ENCODE results near the gene SLC2A6.

SLC2A6 gene

GRCh38 chr9:133515615-133516255 is 36.8 kb upstream of the SLC2A6 start:
- DNase-seq: no peak

- no peak for DNase-seq
These were observed 36.3 kb upstream of the SLC2A6 start for GRCh38 chr9:133515240-133515610.

DNA sequence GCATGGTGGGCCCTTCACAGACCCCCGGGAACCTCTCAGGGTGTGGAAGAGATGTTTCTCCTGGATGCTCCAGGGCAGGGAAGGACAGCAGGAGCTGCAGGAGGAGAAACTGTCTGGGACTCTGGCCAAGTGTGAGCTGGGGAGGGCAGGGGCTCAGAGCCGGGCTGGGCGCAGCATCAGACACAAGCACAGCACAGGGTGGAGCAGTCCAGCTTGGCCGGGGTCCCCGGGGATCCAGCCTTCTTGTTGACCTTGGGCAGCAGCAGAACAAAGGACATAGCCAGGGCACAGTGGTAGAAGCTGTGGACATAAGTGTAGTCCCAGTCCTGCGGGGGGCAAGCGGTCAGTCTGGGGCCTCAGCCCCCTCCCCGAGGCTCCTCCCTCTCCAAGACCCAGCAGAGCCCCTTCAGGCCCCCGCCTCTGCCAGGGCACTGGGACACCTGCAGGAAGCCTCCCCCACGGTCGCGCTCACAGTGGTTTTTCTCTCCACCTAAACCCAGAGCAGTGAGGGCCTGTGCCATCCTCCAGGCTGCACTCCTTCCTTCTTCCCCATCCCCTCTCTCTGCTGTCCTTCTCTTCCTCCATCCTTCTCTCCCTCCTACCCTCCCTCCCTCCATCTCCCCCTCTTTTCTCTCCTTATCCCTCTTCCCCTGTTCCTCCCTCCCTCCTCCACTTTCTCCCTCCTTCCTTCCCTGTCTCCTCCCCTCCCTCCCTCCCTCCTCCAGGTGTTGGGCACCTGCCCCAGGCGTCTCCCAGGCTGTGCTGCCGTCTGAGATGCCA is 35.8 kb upstream of the SLC2A6 start:
- DNase-seq: peak; percentile 5 to 78 (median 70)

DNA sequence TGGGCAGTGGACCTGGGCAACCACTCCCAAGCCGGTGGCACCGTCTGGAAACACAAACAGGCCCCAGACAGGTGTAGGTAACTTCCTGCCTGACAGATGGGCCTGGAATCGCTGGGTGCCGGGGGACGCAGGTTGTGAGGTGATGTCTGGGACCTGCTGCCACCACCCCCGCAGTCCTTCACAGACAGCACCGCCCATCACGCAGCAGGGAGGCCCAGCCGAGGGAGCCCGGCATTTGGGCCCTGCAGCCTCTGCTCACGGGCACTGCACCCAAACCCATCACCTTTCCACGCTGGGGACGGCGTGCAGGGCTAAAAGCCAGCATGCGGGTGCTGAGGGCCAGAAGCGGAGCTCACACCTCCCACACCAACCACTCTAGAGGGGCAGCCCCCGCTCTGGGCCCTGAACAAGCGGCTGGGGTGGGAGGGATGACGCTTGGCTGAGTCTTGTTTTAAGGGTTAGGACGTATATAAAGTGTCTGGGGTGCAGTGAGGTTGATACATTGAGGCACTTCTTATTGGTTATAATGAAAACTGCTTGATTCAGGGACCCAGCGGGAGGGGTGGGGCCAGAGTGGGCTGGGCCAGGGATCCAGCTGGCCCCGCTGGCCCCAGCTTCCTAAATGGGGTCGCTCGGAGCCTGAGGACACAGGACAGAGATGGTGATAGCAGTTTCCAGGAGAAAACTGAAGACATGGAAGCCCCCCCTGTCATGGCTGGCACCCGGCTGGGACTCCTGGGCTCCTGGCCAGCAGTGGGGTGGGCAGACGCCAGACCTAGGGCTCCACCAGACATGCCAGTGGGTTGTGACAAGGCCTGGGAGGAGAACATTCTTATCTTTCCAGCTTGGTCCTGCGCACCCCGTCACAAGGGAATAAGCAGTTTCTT is 34.6 kb upstream of the SLC2A6 start:
- peak in 2 of 3 experiments; percentile 75 to 83 for DNase-seq

GRCh38 chr9:133512253-133513213 is 33.6 kb upstream of the SLC2A6 start:
- no peak for DNase-seq

GRCh38 chr9:133511607-133512006 is 32.7 kb upstream of the SLC2A6 start:
- no peak for DNase-seq

DNA sequence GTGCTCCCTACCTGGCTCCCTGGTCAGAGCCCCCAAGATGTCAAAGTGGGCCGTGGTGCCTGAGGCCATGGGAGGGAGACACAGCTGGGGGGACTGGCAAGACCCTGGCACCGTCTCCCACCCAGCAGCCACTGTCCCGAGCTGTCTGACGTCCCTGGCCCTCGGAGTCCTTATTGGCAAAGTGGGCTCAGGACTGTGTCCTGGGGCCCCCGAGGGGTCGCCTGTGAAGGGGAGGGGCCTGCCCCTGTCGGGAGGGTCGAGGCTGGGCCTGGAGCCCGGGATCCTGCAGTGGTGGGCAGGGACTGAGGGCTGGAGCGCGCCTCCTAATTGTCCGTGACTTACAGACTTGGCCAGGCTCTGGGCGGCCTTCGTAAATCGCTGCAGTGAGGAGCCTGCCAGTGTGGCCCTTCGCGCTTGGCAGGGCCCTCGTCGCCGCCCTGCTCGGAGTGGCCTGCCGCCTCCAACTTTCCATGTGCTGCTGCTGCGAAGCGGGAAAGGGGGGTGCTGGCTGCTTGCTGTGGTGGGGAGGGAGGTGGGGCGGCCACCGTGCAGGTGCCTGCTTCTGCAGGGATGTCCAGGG is 32.1 kb upstream of the SLC2A6 start:
- no peak for DNase-seq

- DNase-seq: peak; percentile 6 to 98 (median 95)
These were observed 30.5 kb upstream of the SLC2A6 start for GRCh38 chr9:133509179-133510083.

GRCh38 chr9:133508046-133508445 is 29.1 kb upstream of the SLC2A6 start:
- DNase-seq: no peak

DNA sequence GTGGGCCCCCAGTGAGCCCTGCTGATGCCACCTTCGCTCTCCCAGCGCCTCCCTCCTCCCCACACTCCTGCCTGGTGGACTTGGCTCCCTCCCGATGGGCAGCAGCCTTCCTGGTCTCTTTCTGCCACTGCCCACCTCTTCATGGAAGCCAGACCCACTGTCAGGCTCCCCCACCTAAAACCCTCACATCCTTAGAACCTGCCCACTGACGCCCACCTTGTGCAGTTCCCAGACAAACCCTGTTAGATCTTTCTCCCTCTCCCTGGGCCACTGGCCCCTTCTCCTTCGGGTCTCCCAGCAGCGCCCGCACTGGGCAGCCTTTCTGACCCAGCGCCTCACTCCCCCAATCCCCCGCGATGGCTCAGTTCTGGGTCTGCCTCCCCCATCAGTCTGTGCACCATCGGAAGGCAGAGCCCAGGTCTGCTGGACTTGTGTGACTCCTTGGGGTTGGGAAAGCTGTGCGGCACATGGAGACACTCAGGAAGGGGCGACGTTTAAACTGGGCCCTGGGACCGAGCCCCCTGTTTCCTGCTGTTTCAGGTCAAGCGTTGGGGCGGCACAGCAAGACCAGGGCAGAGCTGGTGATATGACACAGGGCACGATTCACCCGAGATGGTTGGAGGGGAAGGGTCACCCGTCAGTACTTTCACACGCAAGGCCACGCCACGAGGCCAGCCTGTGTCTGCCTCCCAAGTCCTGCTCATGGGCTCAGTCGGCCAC is 28.5 kb upstream of the SLC2A6 start:
- DNase-seq: no peak

DNA sequence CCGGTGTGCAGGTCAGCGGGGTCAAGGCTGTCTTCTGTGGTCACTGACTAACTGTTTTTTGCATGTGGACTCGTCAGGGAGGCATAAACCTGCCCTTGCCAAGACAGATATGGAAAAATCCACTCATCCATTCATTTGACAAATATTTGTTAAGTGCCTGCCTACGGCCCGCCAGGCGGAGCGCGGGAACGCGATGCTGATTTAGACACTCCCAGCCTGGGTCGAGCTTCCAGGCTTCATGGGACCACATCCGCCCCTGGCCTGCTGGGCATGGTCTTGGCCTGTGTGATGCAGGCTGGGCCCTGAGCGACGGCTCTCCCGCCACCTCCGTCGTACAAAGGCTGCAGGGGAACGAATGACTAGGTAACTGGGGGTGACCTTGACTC is 27.7 kb upstream of the SLC2A6 start:
- DNase-seq: peak in 1 of 3 experiments; percentile 10

DNA sequence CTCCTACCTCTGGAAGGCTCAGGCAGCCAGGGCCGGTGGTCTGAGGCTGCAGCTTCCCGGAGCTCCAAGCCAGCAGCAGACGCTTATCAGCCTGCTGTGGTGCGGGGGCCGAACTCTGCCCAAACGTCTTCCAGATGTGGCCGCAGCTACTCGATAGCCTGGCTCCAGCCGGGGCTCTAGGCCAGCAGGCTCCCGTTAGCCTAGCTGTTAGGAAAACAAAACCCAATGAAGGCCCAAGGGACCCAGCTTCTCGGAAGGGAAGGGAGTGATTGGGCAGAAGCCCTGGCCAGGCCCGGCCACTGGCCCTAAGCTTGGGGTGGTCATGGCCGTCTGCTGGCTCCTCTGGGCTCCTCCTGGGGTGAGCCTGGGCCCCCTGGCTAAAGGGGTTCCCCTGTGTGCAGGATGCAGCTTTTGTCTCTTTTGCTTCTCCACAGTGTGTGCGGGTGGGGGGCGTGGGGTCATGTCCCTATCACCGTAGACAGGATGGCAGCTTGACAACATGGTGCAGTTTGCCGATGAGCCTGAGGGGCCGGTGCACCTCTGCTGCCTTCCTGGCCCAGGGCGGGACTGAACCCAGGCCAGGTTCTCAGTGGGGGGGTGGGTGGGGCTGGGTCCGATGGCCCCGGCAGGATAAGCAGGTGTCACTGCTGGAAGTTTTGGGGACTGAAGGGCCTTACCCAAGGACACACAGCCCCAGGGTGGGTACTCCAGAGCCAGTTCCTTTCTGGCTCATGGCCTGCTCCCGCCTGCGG is 27.2 kb upstream of the SLC2A6 start:
- DNase-seq: no peak

DNA sequence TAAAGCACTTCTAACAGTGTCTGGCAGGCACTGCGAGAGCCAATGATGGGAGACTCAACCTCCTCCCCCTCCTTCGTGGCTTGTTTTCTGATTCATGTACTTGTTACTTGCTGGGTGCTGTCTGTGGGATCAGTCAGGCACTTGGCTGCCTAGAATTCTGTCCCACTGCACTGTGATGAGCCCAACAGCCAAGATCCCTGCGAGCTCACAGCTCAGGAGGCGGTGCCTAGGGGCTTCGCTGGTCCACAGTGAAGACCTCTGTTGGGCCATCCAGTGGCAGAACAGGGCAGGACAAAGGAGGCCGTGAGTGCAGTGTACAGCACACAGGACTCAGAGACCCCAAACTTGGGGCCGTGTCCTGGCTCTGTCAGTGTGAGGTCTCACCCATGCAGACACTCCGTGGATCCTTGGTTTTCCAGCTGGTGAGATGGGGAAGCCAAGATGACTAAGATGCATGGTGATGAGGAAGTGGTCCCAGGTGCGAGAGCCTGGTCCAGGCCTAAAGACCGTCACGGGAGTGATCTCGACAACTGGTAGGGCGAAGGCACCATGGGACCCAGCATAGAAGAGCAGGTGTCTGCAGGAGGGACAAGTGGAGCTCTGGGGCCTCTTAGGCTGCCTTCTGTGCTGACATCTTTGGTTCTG is 26.4 kb upstream of the SLC2A6 start:
- DNase-seq: no peak

GRCh38 chr9:133502112-133502511 is 23.2 kb upstream of the SLC2A6 start:
- DNase-seq: no peak

DNA sequence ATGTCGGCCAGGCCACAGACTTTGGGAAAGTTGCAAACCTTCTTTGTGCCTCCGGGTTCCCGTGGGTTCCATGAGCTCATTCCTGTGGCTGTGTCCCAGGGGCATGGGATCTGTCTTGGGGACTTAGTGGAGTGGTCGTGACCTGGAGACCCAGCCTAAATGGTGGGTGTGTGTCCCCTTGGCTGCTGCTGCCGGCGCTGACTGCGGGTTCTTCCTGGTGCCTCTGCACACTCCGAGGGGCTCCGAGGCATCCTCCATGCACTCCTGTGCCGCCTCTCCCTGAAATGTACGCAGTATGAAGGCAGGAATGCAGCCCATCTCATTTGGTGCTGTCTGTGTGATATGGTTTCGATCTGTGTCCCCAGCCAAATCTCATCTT is 21.0 kb upstream of the SLC2A6 start:
- no peak for DNase-seq

DNA sequence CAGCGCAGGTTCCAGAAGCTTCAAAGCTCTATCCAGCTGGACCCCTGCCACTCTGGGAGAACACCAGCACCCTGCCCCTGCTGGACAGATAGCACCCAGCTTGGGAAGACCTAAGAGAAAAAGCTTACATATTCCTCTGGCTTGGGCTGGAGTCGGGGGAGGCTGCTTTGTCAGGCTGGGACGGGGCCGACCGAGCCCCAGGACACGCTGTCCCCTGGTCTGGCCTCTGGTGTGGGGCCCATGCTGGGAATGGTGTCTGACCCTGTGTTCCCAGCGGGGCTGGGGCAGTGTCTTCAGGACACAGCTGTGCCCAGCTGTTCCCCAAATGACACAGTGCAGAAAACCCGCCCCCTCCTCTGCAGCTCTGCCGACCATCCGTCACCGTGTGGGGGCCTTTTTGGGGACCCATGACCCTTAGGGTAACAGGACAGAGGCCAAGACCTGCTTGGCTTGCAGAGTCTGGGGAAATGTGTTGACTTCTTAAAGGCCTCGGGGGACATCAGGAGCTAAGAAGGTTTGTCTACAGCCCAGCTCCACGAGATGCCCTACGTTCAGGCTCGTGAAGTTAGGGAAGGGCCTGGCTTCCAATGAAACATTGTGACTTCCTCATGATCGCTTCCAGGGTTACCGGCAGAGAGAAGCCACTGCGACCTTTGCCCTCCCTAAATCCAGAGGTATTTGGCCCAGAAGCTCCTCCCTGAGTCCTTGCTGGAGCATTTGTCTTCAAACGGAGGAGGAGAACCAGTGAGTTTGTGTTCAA is 20.4 kb upstream of the SLC2A6 start:
- DNase-seq: no peak

DNA sequence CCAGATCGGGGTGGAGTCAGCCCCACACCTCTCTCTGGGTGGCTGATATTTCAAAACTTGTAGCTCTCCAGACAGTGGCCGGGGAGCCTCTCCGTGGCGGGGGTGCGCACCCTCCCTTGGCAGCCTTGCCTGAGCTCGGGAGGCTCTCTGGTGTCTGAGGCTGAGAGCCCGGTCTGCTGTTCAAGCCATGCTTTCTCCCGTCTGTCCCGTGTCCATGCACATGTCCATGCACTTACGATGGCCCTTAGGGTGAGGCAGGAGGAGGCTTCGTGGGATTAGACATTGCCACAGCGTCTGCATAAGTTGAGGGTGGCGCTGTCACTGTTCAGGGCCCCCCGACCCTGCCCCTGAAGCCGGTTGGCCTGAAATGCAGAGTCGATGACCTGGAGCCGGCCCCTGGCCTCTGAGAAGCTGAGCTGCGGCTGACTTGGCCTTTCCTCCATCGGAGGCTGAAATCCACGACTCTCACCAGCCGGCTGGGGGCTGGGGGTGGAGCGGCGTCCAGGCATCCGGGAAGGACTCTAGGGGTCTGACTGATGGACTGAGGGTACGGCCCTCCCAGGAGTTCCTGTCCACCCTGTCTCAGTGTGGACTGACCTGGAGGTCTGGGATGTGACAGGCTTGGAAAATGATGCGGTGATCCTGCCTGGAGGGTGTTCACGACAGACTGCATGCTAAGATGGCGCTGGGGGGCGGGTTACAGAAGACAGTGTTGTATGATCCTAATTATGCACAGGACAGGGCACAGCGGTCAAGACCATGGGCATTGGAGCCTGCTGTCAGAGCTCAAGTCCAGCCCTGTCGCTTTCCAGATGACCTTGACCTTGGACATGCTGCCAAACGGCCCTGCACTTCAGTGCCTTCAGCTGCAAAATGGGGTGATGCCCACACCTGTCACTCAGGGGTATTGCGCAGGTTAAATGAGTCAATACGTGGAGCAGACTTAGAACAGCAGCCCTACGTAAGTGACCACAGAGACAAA is 18.3 kb upstream of the SLC2A6 start:
- no peak for DNase-seq
